Tibial artery (tissue), 4 donors: ENCODE data around the gene CABLES1.

Experiments used
- DNase-seq, 2 donors: peaks; one replicate each; pipeline ENCODE4 v3.0.0-alpha.2; 2019
- H3K27ac ChIP-seq, 2 donors: fragments of 200-600 bp; sonication (generic) in 1 of 2; 1 replicate in 1 of 2; 2 replicates in 1 of 2; pipeline ENCODE4 v1.5.1; 2018 to 2019; ENCODE audit warnings: mild to moderate bottlenecking in 1 of 2
- H3K27me3 ChIP-seq, 2 donors: fragments of 200-600 bp; sonication (generic) in 1 of 2; one replicate each; pipeline versions ENCODE4 v1.5.1 to v1.6.0; 2016 to 2019
- H3K36me3 ChIP-seq, 3 donors: fragments of 200-600 bp; sonication (generic) in 2 of 3; one replicate each; pipeline ENCODE4 v1.5.1; 2016 to 2019; ENCODE audit warnings: mild to moderate bottlenecking in 2 of 3
- H3K4me1 ChIP-seq, 4 donors: fragments of 200-600 bp; sonication (generic) in 2 of 4; 1 replicate in 3 of 4; 2 replicates in 1 of 4; pipeline ENCODE4 v1.5.1; 2016 to 2019
- H3K4me3 ChIP-seq, 2 donors: fragments of 200-600 bp; sonication (generic) in 1 of 2; 1 replicate in 1 of 2; 2 replicates in 1 of 2; pipeline ENCODE4 v1.5.1; 2018 to 2019; ENCODE audit warnings: mild to moderate bottlenecking in 2 of 2
- H3K9me3 ChIP-seq, 3 donors: fragments of 200-600 bp; sonication (generic) in 1 of 3; one replicate each; pipeline ENCODE4 v1.5.1; 2016 to 2019
- CTCF ChIP-seq, 2 experiments: fragments of 200-600 bp in 1 of 2; fragments of 450-650 bp in 1 of 2; IDR thresholded peaks; one replicate each; pipeline ENCODE4 v1.5.1; 2017 to 2019; ENCODE audit warnings: antibody characterized with exemption in 2 of 2, mild to moderate bottlenecking in 1 of 2, moderate library complexity in 1 of 2
- intact Hi-C: fragments of 100-400 bp; cut with DNase I; formaldehyde crosslinking; loops from one replicate; pipeline ENCODE4 v1.15.0; 2023; ENCODE audit warnings: low total_unique reads

CABLES1 gene

DNA sequence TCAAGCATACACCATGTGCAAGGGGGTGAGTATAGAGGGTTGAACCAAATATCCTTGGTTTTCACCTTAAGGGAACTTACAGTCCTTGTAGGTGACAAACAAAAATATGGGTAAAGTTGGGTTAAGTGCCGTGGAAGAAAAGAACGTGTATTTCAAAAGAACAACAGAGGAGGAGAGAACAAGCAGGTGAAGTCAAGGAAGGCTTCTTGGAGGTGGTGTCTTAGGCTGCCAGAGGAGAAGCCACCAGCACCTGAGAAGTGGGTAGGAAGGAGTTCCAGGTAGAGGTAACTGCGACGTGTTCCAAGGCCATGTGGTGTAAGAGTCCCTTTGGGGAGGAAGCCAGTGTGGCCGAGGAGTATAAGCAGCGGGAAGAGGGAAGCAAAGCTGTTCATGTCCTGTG, 27.2 kb downstream of the CABLES1 start:
- no peak for TF ChIP-seq CTCF (IDR thresholded peaks at IDR 0.05)

DNA sequence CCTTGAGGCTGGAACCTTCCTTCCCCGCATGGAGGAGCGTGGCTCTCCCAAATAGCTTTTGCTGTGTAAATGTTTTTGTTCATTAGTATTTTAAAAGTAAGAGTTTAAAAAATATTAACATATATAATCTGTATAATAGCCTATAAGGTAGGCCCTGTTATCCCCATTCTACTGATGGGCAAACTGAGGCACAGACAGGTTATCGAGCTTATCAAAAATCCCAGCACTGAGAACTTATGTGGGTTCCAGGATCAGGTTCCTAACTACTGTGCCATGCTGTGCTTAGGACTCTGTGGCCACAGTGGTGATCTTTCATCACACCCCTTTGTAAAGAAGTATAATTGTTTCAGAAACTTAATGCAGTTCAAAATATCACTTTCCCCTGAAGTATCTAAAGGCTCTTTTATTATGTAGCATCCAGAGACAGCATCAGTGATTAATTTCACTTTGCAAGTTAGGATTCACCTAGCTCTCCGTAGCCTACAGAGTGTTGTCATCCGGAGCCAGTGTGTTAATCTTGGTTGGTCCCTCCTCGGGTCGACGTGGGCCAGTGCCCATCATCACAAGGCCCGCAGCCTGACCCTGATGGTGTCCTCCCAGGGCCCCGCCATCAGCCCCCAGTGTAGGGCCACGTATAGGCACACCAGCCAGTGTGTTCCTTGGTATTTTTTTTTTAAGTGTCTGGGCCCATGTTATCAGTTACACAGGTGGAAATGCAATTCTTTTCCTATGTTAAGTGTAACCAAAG, 28.7 kb downstream of the CABLES1 start:
- H3K4me3 ChIP-seq: no peak overlapping the region
- DNase-seq: no peak
- H3K4me1 ChIP-seq: peaks cover 0 to 12% (median 5%) of the 10 kb centered on the region in 4 donors
- H3K36me3 ChIP-seq: no peaks in the 10 kb centered on the region
- intact Hi-C loops: no loop called here
- no peaks in the 10 kb centered on the region for H3K27me3 ChIP-seq
- H3K27ac ChIP-seq: no peak overlapping the region
- no peaks in the 10 kb centered on the region for H3K9me3 ChIP-seq
- TF ChIP-seq CTCF (IDR thresholded peaks at IDR 0.05): no peak

More for the DNA sequence above, 27.2 kb downstream of the CABLES1 start:
- H3K27ac ChIP-seq: no peak overlapping the region
- H3K27me3 ChIP-seq: no peaks in the 10 kb centered on the region
- no peak overlapping the region for H3K4me3 ChIP-seq
- intact Hi-C loops: no loop called here
- H3K9me3 ChIP-seq: no peaks in the 10 kb centered on the region
- peaks cover 0 to 10% (median 4%) of the 10 kb centered on the region in 4 donors for H3K4me1 ChIP-seq
- H3K36me3 ChIP-seq: no peaks in the 10 kb centered on the region
- DNase-seq: no peak

DNA sequence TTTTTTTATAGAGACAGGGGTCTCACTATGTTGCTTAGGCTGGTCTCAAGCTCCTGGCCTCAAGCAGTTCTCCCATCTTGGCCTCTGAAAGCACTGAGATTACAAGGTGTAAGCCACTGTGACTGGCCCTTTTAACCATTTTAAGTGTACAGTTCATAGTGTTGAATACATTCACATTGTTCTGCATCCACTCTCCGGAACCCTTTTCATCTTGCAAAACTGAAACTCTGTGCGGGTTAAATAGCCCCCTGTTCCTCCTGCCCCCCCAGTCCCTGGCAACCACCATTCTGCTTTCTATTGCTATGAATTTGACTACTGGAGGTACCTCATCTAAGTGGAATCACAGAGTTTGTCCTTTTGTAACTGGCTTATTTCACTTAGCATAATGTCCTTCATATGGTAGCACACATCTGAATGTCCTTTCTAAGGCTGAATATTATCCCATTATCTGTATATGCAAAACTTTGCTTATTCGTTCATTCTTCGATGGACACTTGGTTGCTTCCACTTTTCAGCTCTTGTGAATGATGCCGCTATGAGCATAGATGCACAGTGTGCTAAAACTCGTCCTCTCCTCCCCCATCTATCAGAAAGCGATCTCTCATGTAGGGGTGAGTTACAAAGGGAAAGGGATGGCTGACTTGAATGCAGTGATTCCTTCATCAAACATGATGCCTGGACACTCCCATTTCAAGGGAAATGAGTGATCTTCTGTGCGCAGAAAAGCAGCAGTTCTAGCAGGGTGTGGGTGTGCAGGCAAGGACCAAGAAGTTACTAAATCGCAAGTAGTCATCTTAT, 30.2 kb downstream of the CABLES1 start:
- H3K4me1 ChIP-seq: peaks cover 0 to 12% (median 5%) of the 10 kb centered on the region in 4 donors
- intact Hi-C loops: no loop called here
- H3K27ac ChIP-seq: no peak overlapping the region
- H3K4me3 ChIP-seq: no peak overlapping the region
- H3K9me3 ChIP-seq: no peaks in the 10 kb centered on the region
- no peaks in the 10 kb centered on the region for H3K36me3 ChIP-seq
- H3K27me3 ChIP-seq: no peaks in the 10 kb centered on the region
- TF ChIP-seq CTCF (IDR thresholded peaks at IDR 0.05): no peak
- DNase-seq: no peak

- Histone ChIP-seq H3K27ac (no peak overlapping the region), H3K4me1 (peaks cover 0 to 14% (median 6%) of the 10 kb centered on the region in 4 donors), H3K27me3 (no peaks in the 10 kb centered on the region), H3K9me3 (no peaks in the 10 kb centered on the region), H3K4me3 (no peak overlapping the region), H3K36me3 (no peaks in the 10 kb centered on the region)
- intact Hi-C loops: no loop called here
- DNase-seq: no peak
- TF ChIP-seq CTCF (IDR thresholded peaks at IDR 0.05): no peak
These were observed 31.7 kb downstream of the CABLES1 start for GRCh38 chr18:23166891-23167541.

GRCh38 chr18:23169673-23170044, 34.4 kb downstream of the CABLES1 start:
- Histone ChIP-seq H3K27me3 (no peaks in the 10 kb centered on the region), H3K4me1 (peaks cover 0 to 14% (median 6%) of the 10 kb centered on the region in 4 donors), H3K9me3 (no peaks in the 10 kb centered on the region), H3K4me3 (no peak overlapping the region), H3K27ac (no peak overlapping the region), H3K36me3 (no peaks in the 10 kb centered on the region)
- DNase-seq: no peak
- intact Hi-C loops: no loop called here
- TF ChIP-seq CTCF (IDR thresholded peaks at IDR 0.05): no peak
